LoVo (cell line): ENCODE measurements around the gene DNAJC28.
"Not testable (repeated sequence)": the region's sequence is repeated elsewhere in the genome, so short reads cannot be mapped to it uniquely, and the experiment has no call there.

ENCODE experiments used
- DNase-seq: peaks from one replicate; pipeline ENCODE4 v3.0.0-alpha.2; 2016; ENCODE audit warnings: low spot score

Gene DNAJC28, protein sequence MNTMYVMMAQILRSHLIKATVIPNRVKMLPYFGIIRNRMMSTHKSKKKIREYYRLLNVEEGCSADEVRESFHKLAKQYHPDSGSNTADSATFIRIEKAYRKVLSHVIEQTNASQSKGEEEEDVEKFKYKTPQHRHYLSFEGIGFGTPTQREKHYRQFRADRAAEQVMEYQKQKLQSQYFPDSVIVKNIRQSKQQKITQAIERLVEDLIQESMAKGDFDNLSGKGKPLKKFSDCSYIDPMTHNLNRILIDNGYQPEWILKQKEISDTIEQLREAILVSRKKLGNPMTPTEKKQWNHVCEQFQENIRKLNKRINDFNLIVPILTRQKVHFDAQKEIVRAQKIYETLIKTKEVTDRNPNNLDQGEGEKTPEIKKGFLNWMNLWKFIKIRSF

DNA sequence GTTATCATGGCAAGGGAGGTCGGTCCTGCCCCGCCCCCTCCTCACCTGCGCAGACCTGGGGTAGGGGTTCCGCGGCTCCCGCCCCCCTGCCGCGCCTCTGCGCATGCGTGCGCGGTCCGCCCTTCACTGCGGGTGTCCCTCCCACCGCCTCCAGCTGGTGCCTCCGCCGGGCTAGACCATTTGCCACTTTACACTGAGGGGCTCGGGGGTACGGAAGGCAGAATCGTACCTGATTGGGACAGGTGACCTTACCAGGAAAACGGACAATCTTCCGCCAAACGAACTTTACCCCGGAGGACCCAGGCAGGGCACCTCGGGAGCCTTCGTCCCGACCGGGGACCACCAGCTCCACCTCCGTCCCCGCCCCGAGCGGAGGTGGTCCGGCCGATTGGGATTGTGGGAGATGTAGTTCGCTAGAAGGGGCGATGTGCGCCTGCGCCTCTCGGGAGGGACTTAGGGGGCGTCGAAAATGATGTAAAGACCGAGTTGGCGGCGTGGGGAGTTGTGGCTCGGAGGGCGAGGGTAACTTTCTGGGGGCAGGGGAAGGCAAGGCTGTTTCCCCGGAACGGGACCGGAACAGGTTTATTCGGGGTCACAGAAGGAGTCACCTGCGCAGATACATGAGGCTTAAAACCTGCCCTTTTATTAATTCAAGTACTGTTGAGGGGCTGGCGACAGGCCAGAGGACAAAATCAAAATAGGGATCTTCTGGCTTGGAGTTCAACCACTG, at the start of gene DNAJC28:
DNAJC28 (minus strand) TSS at position 344 of the 730 bp plus-strand sequence. CDS start 2,323 bp downstream, outside the sequence.
- DNase-seq, result peak; percentile 94

DNA sequence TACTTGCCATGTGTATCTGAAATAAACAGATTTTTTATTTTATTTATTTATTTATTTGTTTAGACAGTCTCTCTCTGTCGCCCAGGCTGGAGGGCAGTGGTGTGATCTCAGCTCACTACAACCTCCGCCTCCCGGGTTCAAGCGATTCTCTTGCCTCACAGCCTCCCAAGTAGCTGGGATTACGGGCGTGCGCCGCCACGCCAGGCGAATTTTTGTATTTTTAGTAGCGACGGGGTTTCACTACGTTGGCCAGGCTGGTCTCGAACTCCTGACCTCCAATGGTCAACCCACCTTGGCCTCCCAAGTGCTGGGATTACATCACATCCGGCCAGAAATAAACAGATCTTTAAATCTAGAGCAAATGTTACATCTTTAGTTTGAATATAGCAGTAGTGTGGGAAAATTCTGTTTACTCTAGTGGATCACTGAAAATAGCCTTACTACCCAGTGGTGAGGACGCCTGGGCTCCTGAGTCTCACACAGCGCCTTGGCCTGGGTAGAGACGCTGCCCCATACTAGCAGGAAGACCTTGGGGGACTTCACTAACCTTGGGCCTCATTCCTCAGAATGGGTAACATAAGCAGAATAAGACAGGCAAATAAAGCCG, 49.7 kb upstream of the DNAJC28 start:
- peak; percentile 28 for DNase-seq

DNA sequence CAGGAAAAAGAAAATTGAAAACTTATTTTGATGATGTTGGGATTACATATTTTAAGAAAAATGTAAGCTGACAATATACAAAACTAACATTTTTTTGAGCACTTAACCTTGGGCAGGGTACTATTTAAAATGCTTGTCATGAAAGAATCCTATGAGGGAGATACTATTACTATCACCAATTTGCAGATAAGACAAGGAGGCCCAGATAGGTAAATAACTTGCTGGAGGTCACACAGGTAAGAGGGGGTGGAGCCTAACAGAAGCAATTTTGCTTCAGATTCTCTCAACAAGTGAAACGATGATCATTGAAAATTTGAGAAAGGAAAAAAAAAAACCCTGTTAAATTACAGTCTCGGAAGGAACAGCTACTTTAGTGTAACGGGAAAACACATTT, 49.2 kb upstream of the DNAJC28 start:
- DNase-seq, result no peak

DNA sequence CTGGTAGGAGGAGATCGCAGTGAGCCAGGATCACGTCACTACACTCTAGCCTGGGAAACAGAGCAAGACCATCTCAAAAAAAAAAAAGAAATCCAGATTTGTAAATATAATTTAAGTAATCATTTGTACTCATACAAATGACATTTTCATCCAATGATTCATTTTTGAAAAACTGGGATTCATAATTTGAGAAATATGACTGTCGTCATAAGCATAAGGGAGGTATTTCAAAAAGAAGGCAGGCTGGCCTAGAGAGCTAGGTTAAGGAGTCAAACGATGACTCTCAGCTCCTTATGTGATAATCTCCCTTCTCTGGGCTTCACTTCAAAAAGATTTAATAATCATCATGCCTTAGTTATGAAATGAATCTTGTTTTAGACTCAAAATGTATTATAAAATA, 48.1 kb upstream of the DNAJC28 start:
- DNase-seq, result no peak

DNA sequence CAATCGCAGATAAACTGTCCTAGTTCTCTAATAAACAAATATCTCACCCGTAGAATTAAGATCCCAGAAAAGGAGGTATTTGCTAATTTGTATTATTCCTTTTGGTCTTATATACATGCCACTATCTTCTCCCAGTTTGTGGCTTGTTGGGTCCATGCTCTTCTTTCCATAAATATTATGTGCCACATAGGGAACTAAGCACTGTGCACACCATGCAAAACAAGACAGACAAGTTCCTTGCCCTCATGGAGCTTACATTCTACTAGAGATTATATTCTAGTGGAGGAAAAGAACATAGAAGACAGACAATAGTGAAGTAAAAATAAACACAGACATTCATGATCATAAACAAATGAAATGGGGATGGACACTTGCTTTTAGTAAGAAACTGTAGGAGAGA, 45.7 kb upstream of the DNAJC28 start:
- DNase-seq, result no peak

DNA sequence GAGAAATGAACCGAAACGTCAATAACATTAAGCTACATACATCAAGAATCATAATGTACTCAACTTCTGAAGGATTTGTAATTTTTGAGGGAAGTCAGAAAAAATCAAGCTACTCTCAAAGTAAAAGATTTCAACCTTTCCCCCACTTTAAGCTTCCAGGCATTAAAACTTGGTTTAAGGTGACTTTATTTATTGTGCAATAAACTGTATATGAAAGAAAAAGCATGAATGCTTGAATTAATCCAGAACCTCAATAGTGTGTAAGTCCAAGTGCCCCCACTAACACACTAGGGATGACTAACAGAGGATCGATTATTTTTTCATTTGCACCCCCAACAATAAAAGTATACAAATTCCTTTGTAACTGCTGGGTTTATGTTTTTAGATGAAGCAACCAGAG, 39.5 kb upstream of the DNAJC28 start:
- DNase-seq, result no peak

DNA sequence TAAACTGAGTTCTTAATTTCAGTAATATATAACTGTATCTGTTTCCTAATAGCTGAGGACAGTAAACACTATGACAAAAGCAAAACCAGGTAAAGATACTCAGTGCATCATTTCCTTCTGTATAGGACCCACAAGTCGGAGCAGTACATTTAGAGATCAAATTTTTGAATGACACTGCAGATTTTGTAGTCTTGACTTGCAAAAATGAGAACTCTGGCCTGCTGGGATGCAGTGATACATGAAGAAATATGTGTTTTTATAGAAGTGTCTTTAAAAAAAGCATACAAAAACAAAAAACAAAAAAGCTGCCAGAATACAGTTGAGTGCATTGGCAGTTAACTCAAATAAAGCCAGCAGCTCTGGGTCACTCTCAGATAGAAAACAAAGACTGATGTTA, 31.4 kb upstream of the DNAJC28 start:
- no peak for DNase-seq

DNA sequence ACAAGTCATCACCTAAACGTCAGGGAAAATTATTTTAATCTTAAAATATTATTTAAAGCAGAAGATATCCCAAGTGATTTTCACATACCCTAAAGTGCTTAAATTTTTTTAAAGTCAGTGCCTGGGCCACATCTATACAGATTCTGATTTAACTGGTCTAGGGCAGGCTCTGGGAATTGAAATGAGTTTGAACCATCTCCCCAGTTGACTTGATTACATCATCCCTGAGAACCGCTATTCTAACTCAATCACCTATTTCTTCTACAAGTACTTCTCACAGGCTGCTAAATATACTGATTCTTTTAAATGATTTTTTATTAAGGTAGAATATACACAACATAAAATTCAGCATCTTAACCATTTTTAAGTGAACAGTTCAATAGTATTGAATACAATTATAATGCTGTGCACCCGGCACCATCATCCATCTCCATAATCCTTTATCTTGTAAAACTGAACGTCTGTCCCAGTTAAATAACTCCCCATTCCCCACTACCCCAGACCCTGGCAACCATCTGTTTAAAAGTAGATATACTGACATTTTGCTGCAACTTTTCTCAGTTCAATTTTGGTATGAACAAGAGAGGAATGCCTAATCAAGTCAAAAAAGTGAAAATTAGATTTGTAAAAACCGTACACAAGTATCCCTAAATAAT, 30.9 kb upstream of the DNAJC28 start:
- no peak for DNase-seq

DNA sequence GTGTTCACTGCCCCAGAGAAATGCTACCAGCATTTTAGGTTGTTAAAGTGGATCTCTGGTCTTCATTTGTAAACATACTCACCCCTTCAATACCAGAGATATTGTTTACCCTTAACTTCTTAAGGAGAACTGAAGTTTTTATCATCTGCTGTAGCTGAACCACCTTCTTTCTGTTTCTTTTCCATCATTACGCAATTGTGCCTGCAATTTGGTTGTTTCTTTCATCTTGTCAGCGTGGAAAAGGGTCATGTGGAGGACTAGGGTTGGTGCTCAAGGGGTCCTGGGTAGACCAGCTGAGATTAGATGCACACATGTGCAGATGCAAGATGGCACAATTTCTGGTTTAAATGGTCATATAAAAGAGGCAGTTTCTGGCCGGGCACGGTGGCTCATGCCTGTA, 27.4 kb upstream of the DNAJC28 start:
- no peak for DNase-seq

DNA sequence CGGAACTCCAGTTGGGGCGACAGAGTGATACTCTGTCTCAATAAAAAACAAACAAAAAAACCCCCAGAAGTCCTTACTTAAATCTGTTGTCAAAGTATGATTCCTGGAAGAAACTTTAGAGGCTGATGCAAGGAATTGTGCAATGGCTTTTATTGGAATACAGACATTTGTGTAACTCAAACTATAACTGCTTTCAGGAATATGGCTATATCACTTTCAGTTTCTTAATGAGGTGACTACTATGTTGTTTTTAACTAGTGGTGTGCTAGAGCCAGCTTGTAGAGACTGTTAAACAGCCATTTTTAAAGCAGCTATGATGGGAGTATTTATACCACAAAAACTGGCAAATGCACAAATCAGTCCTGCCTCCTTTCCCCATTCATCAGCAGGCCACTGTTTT, 22.7 kb upstream of the DNAJC28 start:
- no peak for DNase-seq

DNA sequence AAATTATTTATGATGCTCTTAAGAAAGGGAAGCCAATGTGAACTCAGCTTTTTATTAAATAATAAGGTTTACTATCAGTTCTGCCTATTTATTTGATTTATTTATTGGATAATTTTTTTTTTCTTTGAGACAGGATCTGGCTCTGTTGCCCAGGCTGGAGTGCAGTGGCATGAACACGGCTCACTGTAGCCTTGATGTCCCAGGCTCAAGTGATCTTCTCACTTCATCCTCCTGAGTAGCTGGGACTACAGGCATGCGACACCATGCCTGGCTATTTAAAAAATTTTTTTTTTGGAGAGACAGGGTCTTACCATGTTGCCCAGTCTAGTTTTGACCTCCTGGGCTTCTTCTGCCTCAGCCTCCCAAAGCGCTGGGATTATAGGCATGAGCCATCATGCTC, 21.0 kb upstream of the DNAJC28 start:
- no peak for DNase-seq

DNA sequence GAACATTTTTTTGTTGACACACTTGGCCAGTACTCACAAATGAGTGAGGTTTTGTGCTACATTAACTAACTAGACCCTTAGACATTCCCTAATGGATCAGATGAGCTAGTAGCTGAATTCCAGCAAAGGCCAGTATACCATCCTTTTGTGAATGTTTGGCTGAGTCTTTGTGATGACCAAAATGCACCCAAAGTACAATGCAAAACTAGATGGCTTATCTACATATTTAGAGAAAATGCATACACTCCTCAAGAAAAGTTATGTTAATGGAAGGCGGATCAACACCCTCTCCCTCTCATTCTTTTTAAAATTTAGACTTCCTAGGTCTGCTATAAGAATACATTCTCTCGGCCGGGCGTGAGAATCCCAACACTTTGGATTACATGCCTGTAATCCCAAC, 20.1 kb upstream of the DNAJC28 start:
- no peak for DNase-seq

DNA sequence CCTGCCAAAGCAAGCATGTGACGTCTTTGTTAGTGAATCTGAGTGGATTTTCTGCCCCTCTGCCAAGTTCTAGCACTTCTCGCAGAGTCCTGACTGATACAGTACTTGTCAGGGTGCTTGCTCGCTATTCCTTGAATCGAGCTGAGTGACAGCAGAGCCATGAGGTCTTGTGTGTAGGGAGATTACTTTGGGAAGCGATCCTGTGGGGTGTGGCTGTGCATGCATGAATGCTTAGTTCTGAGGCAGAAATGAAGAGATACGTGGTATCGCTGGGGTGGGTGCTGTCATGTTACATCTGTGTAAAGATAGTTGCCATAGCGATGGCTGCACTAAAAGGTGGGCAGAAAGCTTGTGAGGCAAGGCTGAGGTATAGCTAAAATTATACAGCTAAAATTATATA, 19.3 kb upstream of the DNAJC28 start:
- no peak for DNase-seq

DNA sequence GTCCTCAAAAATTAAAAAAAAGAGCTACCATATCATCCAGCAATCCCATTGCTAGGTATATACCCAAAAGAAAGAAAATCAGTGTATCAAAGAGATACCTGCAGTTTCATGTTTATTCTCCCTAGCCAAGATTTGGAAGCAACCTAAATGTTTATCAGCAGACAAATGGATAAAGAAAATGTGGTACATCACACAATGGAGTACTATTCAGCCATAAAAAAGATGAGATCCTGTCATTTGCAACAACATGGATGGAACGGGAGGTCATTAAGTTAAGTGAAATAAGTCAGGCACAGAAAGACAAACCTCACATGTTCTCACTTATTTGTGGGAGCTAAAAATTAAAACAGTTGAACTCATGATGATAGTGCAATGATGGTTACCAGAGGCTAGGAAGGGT, 15.5 kb upstream of the DNAJC28 start:
- DNase-seq, result not testable (repeated sequence)

DNA sequence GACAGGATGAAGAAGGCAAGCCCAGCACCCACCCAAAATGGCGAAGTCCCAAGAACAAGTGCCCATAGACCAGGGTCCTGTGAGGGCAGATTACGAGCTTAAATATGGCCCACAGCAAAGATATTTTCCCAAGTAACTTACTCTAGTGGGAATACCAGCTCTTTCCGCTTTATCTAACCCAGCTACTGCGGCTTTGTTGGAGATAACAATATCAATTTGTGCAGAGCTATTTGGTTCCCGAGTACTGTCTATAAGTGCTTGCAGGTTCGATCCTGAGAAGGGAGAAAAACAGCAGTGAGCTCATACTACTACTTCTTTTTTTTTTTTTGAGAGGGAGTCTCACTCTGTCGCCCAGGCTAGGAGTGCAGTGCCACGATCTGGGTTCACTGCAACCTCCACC, 14.3 kb upstream of the DNAJC28 start:
- no peak for DNase-seq

DNA sequence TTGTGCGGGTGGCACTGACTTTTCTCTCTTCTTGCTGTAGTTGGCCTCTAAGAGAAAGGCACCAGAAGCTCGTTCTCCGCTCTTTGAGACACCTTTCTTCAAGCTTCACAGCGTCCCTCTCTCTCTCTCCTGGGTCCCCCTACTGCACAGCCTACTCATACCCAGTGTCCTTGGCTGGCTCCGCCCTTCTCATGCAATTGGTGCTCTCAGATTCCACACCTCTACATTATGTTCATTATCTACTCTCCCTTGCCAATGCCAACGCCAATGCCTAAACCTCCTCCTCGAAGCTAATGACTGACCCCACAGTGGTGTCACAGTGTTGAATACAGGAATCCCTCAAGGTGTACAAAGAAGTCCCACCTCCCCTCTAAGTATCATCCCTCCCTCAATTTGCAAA, 4.8 kb upstream of the DNAJC28 start:
- no peak for DNase-seq

DNA sequence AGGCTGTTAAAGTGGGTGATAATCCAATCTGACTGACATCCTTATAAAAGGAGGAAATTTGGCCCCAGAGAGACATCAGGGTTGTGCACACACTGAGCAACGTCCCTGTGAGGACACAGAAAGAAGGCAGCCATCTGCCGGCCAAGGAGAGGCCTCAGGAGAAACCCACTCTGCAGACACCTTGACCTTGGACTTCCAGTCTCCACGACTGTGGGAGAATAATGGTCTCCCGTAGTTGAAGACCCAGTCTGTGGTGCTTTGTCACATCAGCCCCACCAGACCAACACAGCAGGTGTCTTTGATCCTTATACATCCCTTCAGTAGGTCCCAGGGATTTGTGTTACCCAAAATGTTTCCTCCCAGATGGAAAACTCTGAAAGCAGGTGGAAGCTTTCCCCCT, 4.2 kb upstream of the DNAJC28 start:
- no peak for DNase-seq

DNA sequence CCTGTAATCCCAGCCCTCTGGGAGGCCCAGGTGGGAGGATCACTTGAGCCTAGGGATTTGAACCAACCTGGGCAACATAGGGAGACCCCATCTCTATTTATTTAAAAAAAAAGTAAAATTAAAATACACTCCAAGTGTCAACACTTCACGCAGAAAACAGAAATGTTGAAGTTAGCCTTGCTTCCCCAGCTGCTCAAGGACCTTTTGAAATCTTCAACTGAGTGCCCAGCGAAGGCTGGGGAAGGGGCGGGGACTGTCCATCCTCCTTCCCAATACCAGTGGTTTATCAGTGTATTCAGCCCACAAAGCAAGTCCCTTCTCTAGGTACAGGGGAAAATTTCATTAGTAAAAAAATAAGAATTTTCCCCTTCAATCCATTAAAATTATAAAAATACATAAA, 2.2 kb upstream of the DNAJC28 start:
- no peak for DNase-seq

DNA sequence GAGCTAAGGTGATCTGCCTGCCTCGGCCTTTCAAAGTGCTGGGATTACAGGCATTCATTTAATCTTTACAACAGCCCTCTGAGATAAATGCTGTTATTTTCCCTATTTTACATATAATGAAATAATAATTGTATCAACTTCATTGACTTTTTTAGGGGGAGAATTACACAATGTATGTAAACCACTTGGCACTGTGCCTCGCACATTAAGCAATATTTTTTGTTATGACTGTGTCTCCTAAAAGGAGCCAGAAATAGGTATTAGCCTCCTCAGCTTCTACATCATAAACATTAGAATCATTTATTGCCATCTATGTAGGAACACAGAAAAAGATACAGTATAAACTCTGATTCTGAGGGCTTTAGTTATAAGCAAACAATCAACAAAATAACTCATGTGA, 1.1 kb upstream of the DNAJC28 start:
- DNase-seq, result no peak

DNA sequence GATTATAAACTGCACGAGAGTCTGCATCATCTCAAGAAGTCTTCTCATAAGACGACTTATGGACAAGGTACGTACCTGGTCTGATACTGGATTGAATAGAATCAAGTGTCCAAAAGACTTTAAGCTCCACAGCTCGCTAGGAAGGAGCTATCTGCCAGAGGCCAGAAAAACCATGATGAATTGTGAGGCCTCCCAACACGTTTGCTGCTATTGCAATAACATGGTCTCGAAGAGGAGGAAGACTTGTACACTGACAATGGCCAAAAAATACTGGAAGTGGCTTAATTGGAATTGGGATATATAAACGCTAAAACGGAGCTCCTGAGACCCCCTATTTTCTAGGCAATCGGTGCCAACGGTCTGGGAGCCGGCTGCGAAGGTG, 534 bp downstream of the DNAJC28 start:
- no peak for DNase-seq

DNA sequence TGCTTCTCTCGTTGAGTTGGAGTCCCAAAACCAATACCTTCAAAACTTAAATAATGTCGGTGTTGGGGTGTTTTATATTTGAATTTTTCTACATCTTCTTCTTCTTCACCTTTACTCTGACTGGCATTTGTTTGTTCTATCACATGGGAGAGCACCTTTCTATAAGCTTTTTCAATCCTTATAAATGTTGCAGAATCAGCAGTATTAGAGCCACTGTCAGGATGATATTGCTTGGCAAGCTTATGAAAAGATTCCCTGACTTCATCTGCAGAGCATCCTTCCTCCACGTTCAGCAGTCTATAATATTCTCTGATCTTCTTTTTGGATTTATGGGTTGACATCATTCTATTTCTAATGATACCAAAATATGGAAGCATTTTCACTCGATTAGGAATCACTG, 2.6 kb downstream of the DNAJC28 start:
- no peak for DNase-seq

DNA sequence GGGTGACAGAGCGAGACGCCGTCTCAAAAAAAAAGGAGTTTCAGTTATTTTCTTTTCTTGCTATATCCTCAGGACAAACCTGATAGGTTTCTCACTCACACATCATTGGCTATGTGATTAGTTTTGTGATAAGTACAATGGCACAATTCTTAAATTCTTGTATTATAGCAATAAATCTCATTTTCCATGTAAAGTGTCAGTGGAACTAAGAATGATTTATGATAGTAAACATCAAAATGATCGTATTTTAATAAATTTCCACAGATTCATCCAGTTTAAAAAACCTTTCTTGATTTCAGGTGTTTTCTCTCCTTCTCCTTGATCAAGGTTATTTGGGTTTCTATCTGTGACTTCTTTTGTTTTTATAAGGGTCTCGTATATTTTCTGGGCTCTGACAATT, 3.5 kb downstream of the DNAJC28 start:
- DNase-seq, result no peak
